A673 (cell line): Measurements from ENCODE around the gene ALX3. TPM values are rescaled to one million over a fixed set of nuclear protein-coding genes. Genes with fewer than 3 reads are reported as not detected.

Source experiments
- BruUV-seq: library from RNA; stranded (reverse); fragments of 400-500 nt; replicated peaks from 2 replicates; lab custom pipeline; 2021; lab: Mats Ljungman, UMichigan
- CTCF ChIA-PET: fragments of 300-600 bp; sonication (Branson Sonifier 250); formaldehyde crosslinking; loops from one replicate; lab custom pipeline; 2022; ENCODE audit warnings: antibody characterized with exemption; lab: Charles Lee
- POLR2A ChIA-PET: fragments of 300-600 bp; sonication (Branson Sonifier 250); formaldehyde crosslinking; loops from one replicate; lab custom pipeline; 2022; ENCODE audit warnings: antibody characterized with exemption; ENCODE audit not compliant: low non-redundant PET; lab: Charles Lee
- DNase-seq: peaks from one replicate; pipeline ENCODE4 v3.0.0-alpha.2; 2015; ENCODE audit warnings: low spot score
- H3K27ac ChIP-seq: fragments of 200-600 bp; sonication (generic); 2 replicates; pipeline ENCODE4 v1.5.1; 2016; ENCODE audit warnings: mixed run types, low read depth, mild to moderate bottlenecking, mixed read lengths, antibody characterized with exemption, low read length; ENCODE audit not compliant: poor library complexity, severe bottlenecking
- H3K27me3 ChIP-seq: fragments of 200-600 bp; sonication (generic); replicated peaks from 2 replicates; pipeline ENCODE4 v1.6.1; 2017; ENCODE audit warnings: mixed run types, low read depth, mild to moderate bottlenecking, mixed read lengths, antibody characterized with exemption, low read length; ENCODE audit not compliant: insufficient read depth, poor library complexity
- H3K36me3 ChIP-seq: fragments of 200-600 bp; sonication (generic); 2 replicates; pipeline ENCODE4 v1.6.1; 2016; ENCODE audit warnings: mixed run types, mild to moderate bottlenecking, mixed read lengths, antibody characterized with exemption, low read length; ENCODE audit not compliant: insufficient read depth, poor library complexity, severe bottlenecking
- H3K4me1 ChIP-seq: fragments of 200-600 bp; sonication (generic); 2 replicates; pipeline ENCODE4 v1.6.1; 2017; ENCODE audit warnings: mixed run types, mild to moderate bottlenecking, mixed read lengths, antibody characterized with exemption, low read length; ENCODE audit not compliant: insufficient read depth, poor library complexity, severe bottlenecking
- H3K4me3 ChIP-seq: fragments of 200-600 bp; sonication (generic); 2 replicates; pipeline ENCODE4 v1.5.1; 2016; ENCODE audit warnings: low read depth, mixed run types, mild to moderate bottlenecking, mixed read lengths, low read length; ENCODE audit not compliant: poor library complexity, severe bottlenecking
- H3K9me3 ChIP-seq: fragments of 200-600 bp; sonication (generic); 2 replicates; pipeline ENCODE4 v1.6.1; 2016; ENCODE audit warnings: mixed run types, low read depth, mild to moderate bottlenecking, mixed read lengths, antibody characterized with exemption, low read length; ENCODE audit not compliant: poor library complexity, severe bottlenecking
- CTCF ChIP-seq: fragments of 300-800, 200-600 bp; sonication (generic); conservative IDR thresholded peaks from 2 replicates; pipeline ENCODE4 v1.5.1; 2017; ENCODE audit warnings: low read depth, mild to moderate bottlenecking, antibody characterized with exemption, low read length, moderate library complexity, mixed read lengths
- EZH2 ChIP-seq: fragments of 200-600 bp; sonication (generic); IDR thresholded peaks from 2 replicates; pipeline ENCODE4 v1.6.1; 2017; ENCODE audit warnings: borderline replicate concordance, low read depth, mild to moderate bottlenecking, mixed read lengths, antibody characterized with exemption, low read length; ENCODE audit not compliant: poor library complexity, severe bottlenecking
- intact Hi-C: fragments of 100-400 bp; cut with micrococcal nuclease; formaldehyde crosslinking; loops from one replicate; pipeline ENCODE4 v1.10.0; 2022; ENCODE audit not compliant: unreplicated experiment
- total RNA-seq: library from RNA; stranded (reverse); gene quantifications from 2 replicates; pipeline ENCODE4 v1.2.3, GENCODE V29; 2021

ALX3 gene
- total RNA-seq, 1 experiment from 2014 or later = 0.84 TPM

DNA sequence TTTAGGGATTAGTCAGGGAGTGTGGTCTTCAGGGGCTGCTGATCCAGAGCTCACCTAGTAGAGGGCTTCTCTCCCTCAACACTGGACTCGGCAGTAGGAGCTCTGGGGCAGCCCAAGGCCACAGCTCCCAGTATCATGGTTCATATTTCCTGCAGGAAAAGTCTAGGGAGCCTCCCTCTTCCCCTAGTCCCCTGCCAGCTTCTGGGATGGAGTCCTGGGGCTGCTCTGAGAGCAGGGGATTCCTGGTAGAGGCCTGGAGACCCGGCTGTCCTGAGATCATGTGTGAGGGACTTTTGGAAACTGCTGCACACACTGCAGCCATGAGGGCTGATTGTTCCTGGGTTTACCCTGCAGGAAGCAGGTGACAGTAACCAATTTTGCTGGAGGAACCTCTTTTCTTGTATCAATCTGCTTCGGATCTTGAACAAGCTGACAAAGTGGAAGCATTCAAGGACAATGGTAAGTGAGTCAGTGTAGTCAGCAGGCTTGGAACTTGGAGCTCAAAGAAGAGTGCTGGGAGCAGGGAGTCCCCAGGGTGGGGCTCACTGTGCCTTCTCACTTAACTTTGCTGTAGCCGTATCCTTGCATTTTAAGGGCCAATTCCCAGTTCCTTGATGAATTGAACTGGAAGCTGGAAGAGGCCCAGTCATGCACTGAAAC, 19.7 kb downstream of the ALX3 start:
- no peak overlapping the region for H3K27ac ChIP-seq
- CTCF ChIA-PET = no interaction called here
- BruUV-seq = no TSS peak

GRCh38 chr1:110049801-110050601, 20.5 kb downstream of the ALX3 start:
- intact Hi-C loops = no loop called here
- DNase-seq = no peak
- no peak for TF ChIP-seq EZH2
- TF ChIP-seq CTCF = no peak
- H3K9me3 ChIP-seq = no peaks in the 10 kb centered on the region
- ChIA-PET CTCF (no interaction called here), POLR2A (no interaction called here)
- peaks cover 76% of the 10 kb centered on the region for H3K36me3 ChIP-seq
- H3K27ac ChIP-seq = no peak overlapping the region
- H3K4me3 ChIP-seq = no peak overlapping the region
- no TSS peak for BruUV-seq
- H3K4me1 ChIP-seq = no peaks in the 10 kb centered on the region
- H3K27me3 ChIP-seq = no peaks in the 10 kb centered on the region

More for the DNA sequence above, 19.7 kb downstream of the ALX3 start:
- Histone ChIP-seq H3K27me3 (no peaks in the 10 kb centered on the region), H3K4me1 (no peaks in the 10 kb centered on the region), H3K4me3 (no peak overlapping the region), H3K9me3 (no peaks in the 10 kb centered on the region), H3K36me3 (peaks cover 76% of the 10 kb centered on the region)
- no peak for TF ChIP-seq CTCF
- no peak for TF ChIP-seq EZH2
- DNase-seq = no peak
- intact Hi-C loops = no loop called here
- POLR2A ChIA-PET = no interaction called here

DNA sequence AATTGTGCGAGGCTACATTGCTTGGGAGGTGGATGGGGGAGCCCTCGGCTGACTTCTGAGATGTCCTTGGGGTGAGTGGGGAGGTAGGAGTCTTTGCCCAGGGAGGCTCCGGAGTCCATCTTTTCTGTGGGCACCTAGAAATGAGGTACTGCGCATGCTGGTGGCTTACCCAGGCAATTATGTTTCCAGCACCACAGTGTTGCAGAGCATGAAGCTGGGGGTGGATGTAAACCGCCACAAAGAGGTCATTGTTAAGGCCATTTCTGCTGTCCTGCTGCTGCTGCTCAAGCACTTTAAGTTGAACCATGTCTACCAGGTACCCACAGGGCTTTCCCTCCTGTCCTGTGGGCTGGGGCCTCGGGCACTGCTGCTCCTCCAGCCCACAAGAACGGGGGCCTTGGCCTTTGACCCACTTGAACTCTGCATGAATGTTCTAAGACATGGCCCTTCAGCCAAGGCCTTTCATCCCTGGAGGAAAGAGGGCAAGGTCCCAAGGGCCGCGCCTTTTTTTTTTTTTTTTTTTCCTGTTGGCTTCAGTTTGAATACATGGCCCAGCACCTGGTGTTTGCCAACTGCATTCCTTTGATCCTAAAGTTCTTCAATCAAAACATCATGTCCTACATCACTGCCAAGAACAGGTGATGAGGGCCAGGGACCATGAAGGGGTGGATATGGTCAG, 21.4 kb downstream of the ALX3 start:
- Histone ChIP-seq H3K36me3 (peaks cover 76% of the 10 kb centered on the region), H3K4me3 (no peak overlapping the region), H3K9me3 (no peaks in the 10 kb centered on the region), H3K4me1 (no peaks in the 10 kb centered on the region), H3K27me3 (no peaks in the 10 kb centered on the region), H3K27ac (no peak overlapping the region)
- DNase-seq = no peak
- CTCF ChIA-PET = no interaction called here
- no TSS peak for BruUV-seq
- intact Hi-C loops = no loop called here
- no peak for TF ChIP-seq CTCF
- TF ChIP-seq EZH2 = no peak
- POLR2A ChIA-PET = no interaction called here
